ENCODE data around the gene HSBP1.

HSBP1 gene

DNA sequence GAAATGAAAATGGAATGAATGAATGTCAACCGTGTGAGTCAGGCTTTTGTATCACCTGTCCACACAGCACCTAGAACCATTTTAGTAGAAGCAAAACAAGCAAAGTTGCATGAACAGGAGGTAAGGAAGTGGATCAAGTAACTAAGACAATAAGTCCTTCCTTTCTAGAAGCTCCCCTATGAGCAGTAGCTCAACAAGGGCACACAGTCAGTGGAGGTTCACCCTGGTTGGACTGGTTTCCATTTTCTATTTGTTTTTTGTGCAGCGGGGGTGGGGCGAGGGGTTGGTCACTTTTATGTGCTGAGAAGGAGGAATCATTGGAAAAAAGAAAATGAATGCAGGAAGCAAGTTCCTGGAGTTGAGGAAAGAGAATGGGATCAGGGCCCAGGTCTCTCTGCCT, 4.0 kb upstream of the HSBP1 start:
- no peak for DNase-seq (ENCODE audit: low read depth in 2 of 2)

DNA sequence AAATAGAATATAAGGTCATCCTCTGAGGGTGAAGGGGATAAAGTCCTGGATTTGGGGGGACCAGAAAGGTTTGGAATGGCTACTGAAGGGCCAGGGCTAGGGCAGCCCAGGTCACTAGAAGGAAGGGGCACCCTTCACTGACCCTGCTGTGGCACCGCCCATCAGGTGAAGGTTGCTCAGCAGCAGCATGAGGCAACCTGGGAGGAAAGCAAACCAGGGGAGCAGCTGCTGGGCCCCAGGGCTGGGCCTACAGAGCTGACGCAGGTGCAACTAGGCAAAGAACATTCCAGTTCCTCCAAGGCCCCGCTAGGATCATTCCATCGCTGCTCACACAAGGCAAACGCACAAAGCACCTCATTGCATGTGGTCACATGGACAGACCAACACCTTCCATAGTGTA, 3.4 kb upstream of the HSBP1 start:
- no peak for DNase-seq (ENCODE audit: low read depth in 2 of 2)

GRCh38 chr16:83806036-83806435, 1.7 kb upstream of the HSBP1 start:
- DNase-seq (ENCODE audit: low read depth in 2 of 2), result no peak

DNA sequence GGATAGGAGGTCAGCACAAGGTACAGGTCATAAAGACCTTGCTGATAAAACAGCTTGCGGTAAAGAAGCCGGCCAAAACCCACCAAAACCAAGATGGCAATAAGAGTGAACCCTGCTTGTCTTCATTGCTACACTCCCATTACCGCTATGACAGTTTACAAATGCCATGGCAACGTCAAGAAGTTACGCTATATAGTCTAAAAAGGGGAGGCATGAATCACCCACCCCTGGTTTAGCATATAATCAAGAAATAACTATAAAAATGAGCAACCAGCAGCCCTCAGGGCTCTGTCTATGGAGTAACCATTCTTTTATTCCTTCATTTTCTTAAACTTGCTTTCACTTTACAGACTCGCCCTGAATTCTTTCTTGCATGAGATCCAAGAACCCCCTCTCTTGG, 1.0 kb upstream of the HSBP1 start:
- DNase-seq (ENCODE audit: low read depth in 2 of 2), result no peak

- DNase-seq (ENCODE audit: low read depth in 2 of 2), result no peak
These were observed 460 bp upstream of the HSBP1 start for GRCh38 chr16:83807327-83807709.

DNA sequence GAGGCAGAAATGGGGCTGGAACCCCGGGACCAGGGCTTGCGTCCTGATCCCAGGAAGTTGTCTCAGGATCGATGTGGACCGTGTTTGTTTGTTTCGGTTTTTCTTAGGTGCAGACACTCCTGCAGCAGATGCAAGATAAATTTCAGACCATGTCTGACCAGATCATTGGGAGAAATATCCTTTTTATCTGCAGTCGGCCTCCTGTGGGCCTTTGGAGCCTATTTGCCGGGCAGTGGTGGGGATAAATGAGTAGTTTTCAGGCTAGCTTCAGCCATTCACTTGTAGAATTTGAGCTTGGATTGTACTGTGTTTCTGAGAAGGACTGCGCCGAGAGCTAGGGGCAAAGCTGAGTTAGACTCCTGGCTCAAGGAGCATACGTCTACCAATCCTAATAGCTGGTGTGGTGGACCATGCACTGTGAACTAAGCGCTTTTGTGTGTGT, 816 bp downstream of the HSBP1 start:
- DNase-seq (ENCODE audit: low read depth in 2 of 2), result no peak

DNA sequence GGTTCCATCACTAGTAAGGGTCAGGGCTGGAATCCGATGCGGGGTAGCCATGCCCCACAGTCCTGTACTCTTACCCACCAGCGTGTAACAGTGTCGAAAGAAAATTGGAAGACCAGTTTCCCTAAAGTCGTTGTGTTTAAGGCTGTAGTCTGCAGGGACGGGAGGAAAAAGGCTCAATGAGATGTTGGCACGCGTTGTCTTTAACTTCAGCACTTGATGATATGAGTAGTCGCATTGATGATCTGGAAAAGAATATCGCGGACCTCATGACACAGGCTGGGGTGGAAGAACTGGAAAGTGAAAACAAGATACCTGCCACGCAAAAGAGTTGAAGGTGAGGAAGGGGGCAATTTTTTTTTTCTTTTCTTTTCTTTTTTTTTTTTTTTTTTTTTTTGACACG, 1.3 kb downstream of the HSBP1 start:
- DNase-seq (ENCODE audit: low read depth in 2 of 2), result no peak

- no peak for DNase-seq (ENCODE audit: low read depth in 2 of 2)
These were observed 3.1 kb downstream of the HSBP1 start for GRCh38 chr16:83810901-83811300.

DNA sequence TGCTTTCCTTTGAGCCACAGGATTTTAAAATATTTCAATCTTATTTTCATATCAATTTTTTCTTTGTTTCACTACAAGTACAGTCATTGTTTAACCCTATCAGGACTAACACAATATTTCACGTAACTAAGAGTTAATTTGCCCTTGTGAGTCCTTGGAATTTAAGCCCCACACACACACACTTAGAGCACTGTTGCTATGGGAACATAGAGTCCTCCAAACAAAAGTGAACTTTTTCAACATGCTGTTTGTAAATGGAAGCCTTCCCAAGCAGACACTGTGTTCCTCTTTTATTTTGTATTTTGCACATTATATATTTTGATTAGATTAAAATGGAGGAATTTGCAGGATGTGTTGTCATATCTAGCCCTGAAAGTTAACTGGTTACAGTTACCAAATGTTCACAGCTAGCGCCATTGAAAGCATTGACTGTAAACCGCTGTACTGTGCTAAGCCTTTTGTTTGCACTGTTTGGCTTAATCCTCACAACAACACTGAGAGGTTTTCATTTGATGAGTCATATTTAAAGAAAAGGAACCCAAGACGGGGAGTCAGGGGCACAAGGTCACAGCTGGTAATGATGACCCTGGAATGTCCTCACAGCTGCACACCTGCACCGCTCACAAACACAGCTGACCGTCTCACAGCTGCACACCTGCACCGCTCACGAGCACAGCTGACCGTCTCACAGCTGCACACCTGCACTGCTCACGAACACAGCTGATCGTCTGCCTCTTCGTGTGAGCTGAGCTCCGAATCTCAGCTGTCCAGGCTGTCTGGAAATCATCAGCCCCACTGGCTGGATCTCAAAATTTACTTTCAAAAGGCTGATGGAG, 6.3 kb downstream of the HSBP1 start:
- no peak for DNase-seq (ENCODE audit: low read depth in 2 of 2)

DNA sequence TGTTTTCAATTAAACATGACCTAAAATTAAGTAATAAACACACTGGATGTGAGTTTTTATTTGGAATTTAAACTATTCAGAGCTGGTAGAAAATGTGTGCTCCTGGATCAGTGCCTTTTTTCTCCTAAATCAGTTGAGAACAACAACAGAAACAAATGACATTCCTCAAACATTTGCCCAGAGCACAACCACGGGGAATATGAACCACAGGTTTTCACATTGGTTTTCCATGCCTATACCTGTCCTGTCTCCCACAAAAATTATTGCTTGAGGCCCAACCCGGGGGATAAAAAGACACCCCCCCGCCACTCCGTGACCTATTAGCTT, 6.8 kb downstream of the HSBP1 start:
- DNase-seq (ENCODE audit: low read depth in 2 of 2), result no peak

- DNase-seq (ENCODE audit: low read depth in 2 of 2), result no peak
These were observed 9.2 kb downstream of the HSBP1 start for GRCh38 chr16:83817022-83817421.

DNA sequence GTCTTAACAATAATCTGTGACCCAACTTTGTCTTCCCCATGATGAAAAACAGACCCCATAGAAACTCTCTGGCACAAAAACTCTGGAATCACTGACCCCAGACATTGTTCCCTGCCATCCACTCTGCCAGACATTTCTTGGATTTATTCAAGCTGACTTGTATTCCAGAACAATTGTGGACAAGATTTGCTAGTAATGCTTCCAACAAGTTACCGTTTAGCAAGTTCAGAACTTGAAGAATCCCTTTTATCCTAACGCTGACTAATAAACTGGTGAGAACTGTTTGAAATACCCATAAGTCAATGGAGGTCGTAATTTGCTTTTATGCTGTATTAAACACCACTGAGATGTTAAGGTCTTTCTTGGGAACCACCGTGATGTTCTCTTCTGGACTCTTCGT, 10.5 kb downstream of the HSBP1 start:
- no peak for DNase-seq (ENCODE audit: low read depth in 2 of 2)

DNA sequence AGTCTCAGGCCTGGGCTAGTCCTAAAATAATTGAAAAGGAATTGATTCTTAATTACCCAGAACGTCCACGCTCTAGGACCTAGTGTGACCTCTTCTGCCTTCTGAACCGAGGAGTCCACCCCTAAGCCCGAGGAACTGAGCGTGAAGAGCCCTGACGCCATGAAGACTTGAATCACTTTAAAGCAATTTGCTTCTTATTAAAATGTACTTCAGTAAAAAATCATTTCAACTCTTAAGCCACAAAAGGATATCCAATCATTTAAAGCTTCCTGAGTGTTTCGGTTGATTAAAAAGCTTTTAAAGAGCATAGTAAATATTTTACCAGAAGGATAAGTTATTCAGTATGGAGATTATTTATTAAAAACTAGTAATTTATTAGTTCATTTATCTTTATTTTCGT, 11.6 kb downstream of the HSBP1 start:
- no peak for DNase-seq (ENCODE audit: low read depth in 2 of 2)

DNA sequence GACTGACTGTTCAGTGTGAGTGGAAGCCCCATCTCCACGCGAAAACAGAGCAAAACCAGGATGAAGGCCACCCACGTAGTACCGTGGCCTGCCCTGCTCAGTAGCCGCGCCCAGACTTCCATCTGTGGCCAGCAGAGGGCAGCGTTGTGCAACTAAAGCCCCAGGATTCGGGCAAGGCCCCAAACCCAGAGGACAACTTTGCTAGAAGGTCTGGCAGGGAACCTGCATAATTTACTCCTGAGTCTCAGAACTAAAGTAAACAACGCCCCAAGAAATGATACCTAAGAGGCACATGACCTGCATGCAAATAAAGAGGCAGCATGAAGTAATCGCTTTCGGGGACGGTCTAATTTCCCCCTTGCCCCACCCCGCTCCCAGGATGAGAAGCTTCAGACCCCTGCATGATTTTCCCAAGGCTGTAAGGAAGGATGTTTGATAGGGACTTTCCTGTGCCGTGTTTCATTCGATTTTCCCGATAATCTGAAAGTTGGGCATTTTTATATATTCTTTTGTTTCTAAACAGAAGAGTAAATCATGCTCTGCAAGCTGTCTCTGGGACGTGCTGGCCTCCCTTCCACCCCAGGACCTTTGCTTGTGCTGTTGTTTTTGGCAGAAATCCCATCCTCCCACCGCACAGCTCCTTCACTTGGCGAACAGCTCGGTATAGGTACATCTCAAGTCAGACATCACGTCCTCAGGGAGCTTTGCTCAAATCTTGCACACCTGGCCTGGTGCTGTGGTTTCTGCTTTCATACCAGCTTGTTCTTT, 18.6 kb downstream of the HSBP1 start:
- peak; percentile 57 to 64 for DNase-seq (ENCODE audit: low read depth in 2 of 2)

GRCh38 chr16:83830091-83830768, 22.5 kb downstream of the HSBP1 start:
- DNase-seq (ENCODE audit: low read depth in 2 of 2), result no peak

GRCh38 chr16:83830769-83831455, 23.1 kb downstream of the HSBP1 start:
- DNase-seq (ENCODE audit: low read depth in 2 of 2), result no peak

DNA sequence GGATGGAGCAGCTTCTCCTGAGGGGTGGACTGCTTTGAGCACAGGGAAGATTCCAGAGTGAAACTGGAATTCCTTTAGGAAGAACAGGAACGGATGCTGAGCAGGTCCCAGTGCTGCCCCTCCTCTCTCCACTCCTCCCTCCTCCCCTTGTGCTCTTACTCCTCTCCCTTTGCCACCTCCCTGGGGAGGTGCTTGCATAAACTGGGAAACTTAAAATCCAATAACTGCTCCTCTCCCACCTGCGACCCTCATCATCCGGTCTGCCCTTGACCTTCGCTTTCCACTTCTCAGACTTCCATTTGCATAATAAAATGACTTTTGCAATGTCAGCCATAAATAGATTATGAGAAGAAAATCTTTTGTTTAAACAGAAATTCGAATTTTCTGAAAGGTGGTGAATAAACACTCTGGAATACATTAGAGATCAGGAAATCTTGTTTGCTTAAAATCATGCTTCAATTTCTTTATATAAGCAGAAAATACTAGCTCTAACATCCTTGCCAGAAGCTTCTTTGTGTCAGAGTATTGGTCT, 23.7 kb downstream of the HSBP1 start:
- DNase-seq (ENCODE audit: low read depth in 2 of 2), result no peak

DNA sequence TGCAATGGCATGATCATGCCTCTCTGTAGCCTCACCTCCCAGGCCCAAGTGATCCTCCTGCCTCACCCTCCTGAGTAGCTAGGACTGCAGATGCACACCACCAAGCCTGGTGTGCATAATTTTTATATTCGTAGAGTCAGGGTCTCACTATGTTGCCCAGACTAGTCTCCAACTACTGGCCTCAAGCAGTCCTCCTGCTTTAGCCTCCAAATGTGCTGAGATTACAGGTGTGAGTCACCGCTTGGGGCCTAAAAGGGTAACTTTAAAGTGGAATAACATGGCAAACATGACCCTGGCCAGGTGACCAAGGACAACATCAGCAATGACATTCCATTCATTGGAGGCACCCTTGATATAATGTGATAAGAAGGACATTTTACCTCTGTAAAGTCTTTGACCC, 26.1 kb downstream of the HSBP1 start:
- DNase-seq (ENCODE audit: low read depth in 2 of 2), result no peak

GRCh38 chr16:83835586-83836566, 28.1 kb downstream of the HSBP1 start:
- DNase-seq (ENCODE audit: low read depth in 2 of 2), result no peak

DNA sequence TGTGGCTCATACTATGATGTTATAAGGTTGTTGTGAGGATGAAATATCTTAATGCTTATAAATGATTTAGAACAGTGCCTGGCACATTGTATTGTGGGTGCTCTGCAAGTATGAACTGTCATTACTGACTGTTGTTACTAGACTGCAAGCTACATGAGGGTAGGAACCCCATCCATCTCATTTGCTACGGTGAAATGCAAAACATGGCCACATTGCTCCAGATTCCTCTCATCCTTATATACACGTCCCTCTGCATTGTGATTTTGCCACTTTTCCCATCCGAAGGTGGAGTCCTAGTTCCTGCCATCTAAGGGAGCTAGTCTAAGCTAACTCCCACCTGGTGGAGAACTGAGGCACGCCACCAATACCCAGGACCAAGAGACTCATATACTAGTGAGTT, 29.8 kb downstream of the HSBP1 start:
- DNase-seq (ENCODE audit: low read depth in 2 of 2), result no peak

GRCh38 chr16:83838151-83838550, 30.4 kb downstream of the HSBP1 start:
- DNase-seq (ENCODE audit: low read depth in 2 of 2), result no peak
